ENCODE data around the gene TSPEAR.

Gene TSPEAR

DNA sequence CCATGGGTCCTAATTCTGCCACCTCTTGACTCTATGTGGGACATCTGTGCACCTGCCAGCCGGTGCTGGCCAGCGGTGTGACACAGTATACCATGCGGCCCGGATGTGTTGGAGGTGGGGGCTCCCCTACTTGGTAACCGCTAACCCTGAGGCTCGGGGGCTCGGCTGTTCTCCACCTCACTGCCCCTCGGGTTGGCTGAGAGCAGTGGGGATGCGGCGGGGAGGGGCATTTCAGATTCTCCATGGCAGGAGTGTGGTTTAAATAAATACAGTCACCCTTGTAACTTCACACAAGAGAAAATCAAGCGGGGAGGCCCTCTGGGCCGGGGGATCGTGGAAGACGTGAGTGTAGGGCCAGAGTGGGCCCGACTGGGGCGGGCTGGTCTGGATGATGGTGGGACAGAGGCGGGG, 182.4 kb downstream of the TSPEAR start:
- TF ChIP-seq, protein P1, sequence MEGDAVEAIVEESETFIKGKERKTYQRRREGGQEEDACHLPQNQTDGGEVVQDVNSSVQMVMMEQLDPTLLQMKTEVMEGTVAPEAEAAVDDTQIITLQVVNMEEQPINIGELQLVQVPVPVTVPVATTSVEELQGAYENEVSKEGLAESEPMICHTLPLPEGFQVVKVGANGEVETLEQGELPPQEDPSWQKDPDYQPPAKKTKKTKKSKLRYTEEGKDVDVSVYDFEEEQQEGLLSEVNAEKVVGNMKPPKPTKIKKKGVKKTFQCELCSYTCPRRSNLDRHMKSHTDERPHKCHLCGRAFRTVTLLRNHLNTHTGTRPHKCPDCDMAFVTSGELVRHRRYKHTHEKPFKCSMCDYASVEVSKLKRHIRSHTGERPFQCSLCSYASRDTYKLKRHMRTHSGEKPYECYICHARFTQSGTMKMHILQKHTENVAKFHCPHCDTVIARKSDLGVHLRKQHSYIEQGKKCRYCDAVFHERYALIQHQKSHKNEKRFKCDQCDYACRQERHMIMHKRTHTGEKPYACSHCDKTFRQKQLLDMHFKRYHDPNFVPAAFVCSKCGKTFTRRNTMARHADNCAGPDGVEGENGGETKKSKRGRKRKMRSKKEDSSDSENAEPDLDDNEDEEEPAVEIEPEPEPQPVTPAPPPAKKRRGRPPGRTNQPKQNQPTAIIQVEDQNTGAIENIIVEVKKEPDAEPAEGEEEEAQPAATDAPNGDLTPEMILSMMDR (IDR thresholded peaks at IDR 0.05; ENCODE audit: low read depth, low read length, poor library complexity, severe bottlenecking) = no peak
- no peak for TF ChIP-seq EZH2phosphoT487 (IDR thresholded peaks at IDR 0.05; ENCODE audit: borderline replicate concordance, low read length)
- H3K9me3 ChIP-seq (ENCODE audit: control insufficient read depth, insufficient read depth, low read length) = peaks cover 10% of the 10 kb centered on the region; the same call in 1 of the 2 replicates
- H3K4me3 ChIP-seq (ENCODE audit: low read length) = no peak overlapping the region

DNA sequence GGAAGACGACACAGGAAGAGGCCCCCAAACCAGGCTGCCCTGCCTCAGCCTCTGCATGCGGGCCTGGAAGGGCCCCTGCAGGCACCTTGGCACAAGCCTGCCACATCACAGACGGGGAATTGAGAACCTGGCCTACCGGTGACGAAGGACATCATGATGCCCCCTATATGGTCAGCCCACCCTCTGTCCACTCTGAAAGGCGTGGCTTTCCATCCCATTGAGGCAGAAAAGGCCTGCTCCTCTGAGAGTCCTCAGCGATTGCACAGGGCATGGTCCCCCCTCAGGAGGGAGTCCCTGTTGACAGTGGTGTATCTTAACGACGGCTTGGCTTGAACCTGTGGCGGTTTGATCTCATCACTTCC, 182.8 kb downstream of the TSPEAR start:
- no peak overlapping the region for H3K4me2 ChIP-seq (ENCODE audit: low read length)

More for the DNA sequence above, 182.4 kb downstream of the TSPEAR start:
- no peak overlapping the region for H3K27ac ChIP-seq (ENCODE audit: low read depth, low read length)
- no peaks in the 10 kb centered on the region for H4K20me1 ChIP-seq (ENCODE audit: control insufficient read depth, insufficient read depth, low read depth, low read length)
- H3K79me2 ChIP-seq (ENCODE audit: control insufficient read depth, low read length) = no peaks in the 10 kb centered on the region
- H3K4me2 ChIP-seq (ENCODE audit: low read length) = no peak overlapping the region
- no peaks in the 10 kb centered on the region for H3K36me3 ChIP-seq (ENCODE audit: control insufficient read depth, low read length)
- no peaks in the 10 kb centered on the region for H3K4me1 ChIP-seq (ENCODE audit: control insufficient read depth, low read length)
- no peaks in the 10 kb centered on the region for H3F3A ChIP-seq (ENCODE audit: control insufficient read depth, insufficient read depth)
- no peaks in the 10 kb centered on the region for H3K9me2 ChIP-seq (replicated peaks; ENCODE audit: control insufficient read depth, low read length)
- H3K27me3 ChIP-seq (ENCODE audit: control insufficient read depth, low read length) = no peaks in the 10 kb centered on the region

DNA sequence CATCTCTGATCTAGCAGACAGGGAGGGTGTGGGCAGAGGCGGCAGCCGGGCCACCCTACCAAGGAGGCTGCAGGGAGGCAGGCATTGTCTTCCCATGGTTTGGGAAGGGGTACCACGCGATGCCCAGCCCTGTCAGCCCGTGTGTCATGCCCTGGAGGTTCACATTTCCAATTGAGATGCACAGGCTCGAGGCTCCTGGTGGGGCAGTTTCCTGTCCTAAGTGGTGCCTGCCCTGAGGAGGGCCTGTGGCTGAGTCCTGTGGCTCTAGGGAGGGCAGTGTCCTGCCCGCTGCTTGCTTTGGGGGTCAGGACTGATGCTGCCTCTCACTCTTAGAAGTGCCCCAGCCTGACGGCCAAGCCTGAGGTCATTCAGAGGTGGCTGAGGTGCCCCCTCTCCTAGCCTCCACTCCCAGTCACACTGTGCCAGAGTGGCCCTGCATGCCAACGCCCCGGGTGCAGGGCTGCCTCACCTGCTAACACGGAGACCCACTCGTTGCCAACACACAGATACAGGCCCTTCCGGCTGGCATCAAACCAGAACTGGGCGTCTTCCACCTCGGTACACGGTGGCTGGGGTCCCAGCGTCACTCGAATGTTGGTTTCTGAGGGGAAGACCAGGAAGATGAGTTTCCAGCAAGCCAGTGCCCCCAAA, 183.3 kb downstream of the TSPEAR start:
- H3K9me3 ChIP-seq (ENCODE audit: control insufficient read depth, insufficient read depth, low read length) = peaks cover 19% of the 10 kb centered on the region; the same call in 1 of the 2 replicates
- H3K4me3 ChIP-seq (ENCODE audit: low read length) = no peak overlapping the region
- H3K27me3 ChIP-seq (ENCODE audit: control insufficient read depth, low read length) = no peaks in the 10 kb centered on the region
- TF ChIP-seq EZH2phosphoT487 (IDR thresholded peaks at IDR 0.05; ENCODE audit: borderline replicate concordance, low read length) = no peak
- TF ChIP-seq, protein P1 (IDR thresholded peaks at IDR 0.05; ENCODE audit: low read depth, low read length, poor library complexity, severe bottlenecking) = no peak
- no peak overlapping the region for H3K4me2 ChIP-seq (ENCODE audit: low read length)
- no peaks in the 10 kb centered on the region for H3K79me2 ChIP-seq (ENCODE audit: control insufficient read depth, low read length)
- no peaks in the 10 kb centered on the region for H3K9me2 ChIP-seq (replicated peaks; ENCODE audit: control insufficient read depth, low read length)
- H3K36me3 ChIP-seq (ENCODE audit: control insufficient read depth, low read length) = no peaks in the 10 kb centered on the region
- H4K20me1 ChIP-seq (ENCODE audit: control insufficient read depth, insufficient read depth, low read depth, low read length) = no peaks in the 10 kb centered on the region
- H3K4me1 ChIP-seq (ENCODE audit: control insufficient read depth, low read length) = no peaks in the 10 kb centered on the region
- no peaks in the 10 kb centered on the region for H3F3A ChIP-seq (ENCODE audit: control insufficient read depth, insufficient read depth)
- H3K27ac ChIP-seq (ENCODE audit: low read depth, low read length) = no peak overlapping the region

More for the DNA sequence above, 182.8 kb downstream of the TSPEAR start:
- Histone ChIP-seq H3K79me2 (ENCODE audit: control insufficient read depth, low read length) (no peaks in the 10 kb centered on the region), H3K9me3 (ENCODE audit: control insufficient read depth, insufficient read depth, low read length) (peaks cover 14% of the 10 kb centered on the region; the same call in 1 of the 2 replicates), H3K27me3 (ENCODE audit: control insufficient read depth, low read length) (no peaks in the 10 kb centered on the region), H4K20me1 (ENCODE audit: control insufficient read depth, insufficient read depth, low read depth, low read length) (no peaks in the 10 kb centered on the region), H3K9me2 (replicated peaks; ENCODE audit: control insufficient read depth, low read length) (no peaks in the 10 kb centered on the region), H3K4me3 (ENCODE audit: low read length) (no peak overlapping the region), H3K36me3 (ENCODE audit: control insufficient read depth, low read length) (no peaks in the 10 kb centered on the region), H3K4me1 (ENCODE audit: control insufficient read depth, low read length) (no peaks in the 10 kb centered on the region), H3K27ac (ENCODE audit: low read depth, low read length) (no peak overlapping the region), H3F3A (ENCODE audit: control insufficient read depth, insufficient read depth) (no peaks in the 10 kb centered on the region)
- TF ChIP-seq, protein P1 (IDR thresholded peaks at IDR 0.05; ENCODE audit: low read depth, low read length, poor library complexity, severe bottlenecking) = no peak
- TF ChIP-seq EZH2phosphoT487 (IDR thresholded peaks at IDR 0.05; ENCODE audit: borderline replicate concordance, low read length) = no peak

Measured in DOHH2 (cell line).